ENCODE measurements around the gene PDIA5. TPM values are rescaled to one million over a fixed set of nuclear protein-coding genes. Genes with fewer than 3 reads are reported as not detected.
"Not testable (repeated sequence)": the region's sequence is repeated elsewhere in the genome, so short reads cannot be mapped to it uniquely, and the experiment has no call there.

The PDIA5 gene
- total RNA-seq, 1 donor from 2014 or later = 3.1 TPM

DNA sequence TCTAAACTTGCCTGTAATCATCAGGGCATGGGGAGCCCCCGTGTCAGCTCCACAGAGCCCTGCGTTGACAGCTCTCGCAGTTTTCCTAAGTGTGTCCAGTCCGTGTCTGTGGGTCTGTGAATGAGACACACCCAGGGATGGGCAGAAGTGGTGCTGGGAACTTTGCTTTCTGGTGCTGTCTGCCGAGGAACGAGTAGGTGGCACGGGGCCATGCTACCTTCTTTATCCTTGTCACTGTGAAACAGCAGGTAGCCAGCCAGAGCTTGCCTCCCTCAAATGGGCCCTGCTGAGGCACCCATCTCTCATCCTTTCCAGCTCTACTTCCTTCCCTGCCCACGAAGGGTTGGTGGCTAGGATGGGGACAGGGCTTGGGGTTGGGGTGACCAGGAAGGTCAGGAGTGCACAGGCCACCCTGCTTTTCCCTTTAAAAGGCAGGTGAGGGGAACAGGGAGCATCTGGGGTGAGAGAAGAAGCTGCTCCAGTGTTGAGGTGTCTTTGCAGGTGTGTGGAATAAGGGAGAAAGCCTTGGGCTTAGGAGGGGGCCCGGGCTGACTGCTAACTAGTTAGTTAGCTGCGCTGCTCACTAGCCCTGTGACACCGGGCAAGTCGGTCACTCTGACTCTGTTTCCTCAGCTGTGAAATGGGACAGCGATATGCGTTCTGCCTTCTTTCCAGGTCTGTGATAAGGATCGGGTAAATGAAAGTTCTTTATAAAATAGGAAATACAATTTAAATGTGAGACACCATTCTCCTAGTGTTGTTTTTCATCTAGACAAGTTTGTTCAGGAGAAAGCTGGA lies 27.9 kb downstream of the PDIA5 start:
- DNase-seq = no peak

DNA sequence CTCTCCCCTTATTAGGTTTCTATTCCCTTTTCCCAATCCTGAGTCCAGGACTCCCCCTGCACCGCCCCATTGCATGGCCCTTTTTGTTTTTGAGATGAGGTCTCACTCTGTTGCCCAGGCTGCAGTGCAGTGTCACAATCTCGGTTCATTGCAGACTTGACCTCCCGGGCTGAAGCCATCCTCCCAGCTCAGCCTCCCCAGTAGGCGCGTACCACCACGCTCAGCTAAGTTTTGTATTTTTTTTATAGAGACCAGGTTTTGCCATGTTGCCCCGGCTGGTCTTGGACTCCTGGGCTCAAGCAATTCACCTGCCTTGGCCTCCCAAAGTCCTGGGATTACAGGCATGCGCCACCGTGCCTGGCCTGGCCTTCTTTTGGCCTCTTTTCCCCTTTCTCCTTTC lies 29.3 kb downstream of the PDIA5 start:
- no peak for DNase-seq

DNA sequence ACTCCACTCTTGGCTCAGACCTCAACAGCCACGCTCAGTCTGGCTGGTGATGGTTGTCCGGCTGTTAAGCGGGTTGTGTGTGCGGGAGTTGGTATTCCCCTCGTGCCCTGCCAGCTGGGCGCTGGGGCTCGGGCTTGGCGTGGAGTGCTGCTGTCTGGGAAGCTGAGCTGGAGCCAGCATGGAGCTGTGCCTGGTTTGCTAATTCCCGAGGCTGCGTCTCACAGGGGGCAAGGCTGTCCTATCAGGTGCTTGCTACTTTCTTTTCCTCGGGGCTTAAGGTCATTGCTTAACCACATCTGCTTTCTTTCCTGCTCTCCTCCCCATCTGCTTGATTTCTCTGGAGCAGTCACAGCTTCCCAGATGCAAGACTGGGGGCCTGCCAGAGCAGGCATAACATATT lies 29.9 kb downstream of the PDIA5 start:
- DNase-seq = peak; percentile 37

DNA sequence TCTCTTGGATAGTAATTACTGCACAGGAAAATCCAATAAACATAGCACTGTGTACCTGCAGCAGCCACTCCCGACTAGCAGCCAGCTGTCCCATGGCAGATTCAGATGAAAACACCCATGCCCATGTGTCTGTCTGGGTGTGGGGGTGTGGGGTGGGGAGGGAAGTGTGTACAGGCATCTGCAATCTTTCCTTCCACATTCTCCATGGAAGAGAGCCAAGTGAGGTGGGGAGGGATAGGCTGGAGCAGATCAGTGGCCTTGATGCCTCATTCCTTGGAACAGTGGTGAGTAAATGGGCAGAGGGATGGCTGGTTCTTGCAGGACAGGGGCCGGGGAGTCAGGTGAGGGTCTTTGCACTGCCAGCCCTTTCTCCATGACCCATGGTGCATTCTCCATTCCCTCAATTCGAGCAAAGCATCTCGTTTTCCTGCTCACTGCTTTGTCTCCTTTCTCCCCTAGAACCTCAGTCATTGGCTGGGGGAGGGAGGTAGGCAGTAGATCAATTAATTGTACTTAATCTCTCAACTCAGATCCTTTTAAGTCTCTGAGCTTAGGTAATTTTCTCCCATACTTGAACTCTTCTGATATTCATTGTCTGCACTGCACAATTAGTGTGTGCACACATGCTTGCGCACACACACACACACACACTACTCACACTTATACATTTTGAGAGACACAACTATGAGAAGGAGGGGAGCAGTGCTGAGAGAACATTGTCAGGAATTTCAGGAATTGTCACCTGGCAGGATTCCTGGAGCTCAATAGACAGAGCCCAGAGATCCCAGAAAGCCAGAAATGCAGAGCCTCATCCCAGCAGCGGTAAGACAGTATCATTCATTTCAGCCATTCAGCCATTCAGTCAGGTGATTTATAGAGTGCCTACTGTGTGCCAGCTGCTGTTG lies 31.9 kb downstream of the PDIA5 start:
- DNase-seq = no peak

DNA sequence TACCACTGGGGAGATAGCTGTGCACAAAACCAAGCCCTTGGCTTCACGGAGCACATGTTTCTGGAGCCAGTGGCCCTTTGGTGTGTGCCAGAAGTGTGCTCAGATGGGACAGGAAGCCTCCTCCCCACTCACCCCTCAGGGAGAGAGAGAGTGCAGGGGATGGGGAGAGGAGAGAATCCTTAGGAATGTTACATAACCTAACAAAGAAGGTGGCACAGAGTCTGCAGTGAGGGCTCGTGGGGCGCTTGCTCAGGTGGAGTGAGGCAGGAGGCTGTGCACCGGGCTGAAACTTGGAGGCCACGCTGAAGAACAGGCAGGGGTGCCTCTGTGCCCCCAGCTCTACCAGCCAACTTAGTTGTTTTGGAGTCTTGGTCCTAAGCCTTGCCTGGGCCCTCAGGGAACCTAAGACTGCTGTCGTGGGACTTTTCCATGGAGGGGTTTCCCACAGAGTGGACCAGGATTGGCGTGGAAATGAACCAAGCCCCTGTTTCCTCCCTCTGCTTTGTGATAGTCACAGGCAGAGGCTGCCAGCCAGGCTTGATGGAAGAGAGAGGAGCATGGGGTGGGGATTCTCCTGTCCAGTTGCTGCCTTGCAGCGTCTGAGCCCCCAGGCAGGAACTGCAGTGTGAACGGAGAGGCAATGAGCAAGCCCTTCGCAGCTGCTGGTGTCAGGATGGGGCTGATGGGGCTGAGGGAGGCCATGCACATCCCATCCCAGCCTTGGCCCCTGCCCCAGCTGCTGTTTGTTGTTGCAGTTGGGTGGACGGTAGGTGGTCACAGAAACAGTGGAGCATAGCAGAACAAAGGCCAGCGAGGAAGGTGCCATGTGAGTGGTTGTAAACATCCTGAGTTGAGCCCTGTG lies 32.7 kb downstream of the PDIA5 start:
- no peak for DNase-seq

DNA sequence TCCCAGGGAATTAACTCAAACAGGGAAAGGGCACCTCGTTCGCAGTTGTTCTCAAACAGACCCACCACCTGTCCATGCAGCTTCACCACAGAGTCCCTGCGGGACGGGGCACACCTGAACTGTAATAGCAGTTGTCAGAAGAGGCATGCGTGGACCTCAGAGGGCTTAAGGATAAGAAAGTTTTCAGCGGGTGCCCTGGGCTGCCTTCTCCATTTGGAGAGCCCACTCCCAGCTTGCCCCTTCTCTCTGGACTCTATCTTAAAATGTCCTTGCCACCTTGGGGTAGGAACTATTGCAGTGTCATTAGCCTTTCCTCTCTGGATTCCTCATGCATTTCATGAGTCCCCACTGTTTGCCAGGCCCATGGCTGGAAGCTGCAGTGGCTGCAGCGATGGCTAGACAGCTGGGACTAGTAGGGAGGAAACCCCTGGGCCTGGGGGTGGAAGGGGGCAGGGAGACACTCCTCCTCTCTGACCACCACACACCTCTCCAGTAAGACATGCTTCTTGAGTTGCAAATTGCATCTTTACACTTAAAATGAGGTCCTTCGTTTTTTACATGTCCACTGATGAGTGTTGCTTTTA lies 33.5 kb downstream of the PDIA5 start:
- DNase-seq = no peak

DNA sequence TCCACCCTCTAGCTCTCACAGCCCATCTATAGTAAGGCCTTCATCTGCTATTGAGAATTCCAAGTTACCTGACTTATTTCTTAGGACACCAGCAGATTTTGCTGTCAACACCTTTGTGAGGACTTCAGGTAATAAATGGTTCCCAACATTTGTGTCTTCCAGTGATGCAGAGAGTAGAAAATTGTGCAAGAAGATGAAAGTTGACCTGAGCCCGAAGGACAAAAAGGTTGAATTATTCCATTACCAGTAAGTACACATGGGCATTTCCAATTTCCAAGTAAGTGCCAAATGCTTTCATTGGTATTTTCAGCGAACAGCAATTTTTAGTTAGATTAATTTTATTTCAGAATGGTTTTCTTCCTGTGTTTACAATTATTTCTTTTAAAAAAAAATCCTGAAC lies 35.4 kb downstream of the PDIA5 start:
- no peak for DNase-seq

DNA sequence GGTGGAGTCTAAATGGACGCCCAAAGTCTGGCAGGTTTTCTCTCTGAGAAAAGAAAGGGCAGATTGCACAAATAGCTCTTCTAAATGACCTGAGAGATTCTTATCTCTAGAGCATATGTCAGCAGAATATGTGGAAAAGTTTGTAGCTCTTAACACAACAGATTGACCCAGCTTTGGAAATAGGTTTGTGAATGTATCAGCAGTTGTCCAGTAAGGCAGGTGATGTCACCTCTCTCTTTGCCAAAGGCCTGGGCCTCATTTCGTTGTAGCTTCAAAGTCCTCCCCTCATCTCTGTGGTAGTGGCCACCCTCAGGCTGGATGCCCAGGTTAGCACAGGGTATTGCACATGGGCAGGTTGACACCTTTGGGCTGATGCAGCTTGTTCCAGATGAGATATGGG lies 36.0 kb downstream of the PDIA5 start:
- DNase-seq = no peak

DNA sequence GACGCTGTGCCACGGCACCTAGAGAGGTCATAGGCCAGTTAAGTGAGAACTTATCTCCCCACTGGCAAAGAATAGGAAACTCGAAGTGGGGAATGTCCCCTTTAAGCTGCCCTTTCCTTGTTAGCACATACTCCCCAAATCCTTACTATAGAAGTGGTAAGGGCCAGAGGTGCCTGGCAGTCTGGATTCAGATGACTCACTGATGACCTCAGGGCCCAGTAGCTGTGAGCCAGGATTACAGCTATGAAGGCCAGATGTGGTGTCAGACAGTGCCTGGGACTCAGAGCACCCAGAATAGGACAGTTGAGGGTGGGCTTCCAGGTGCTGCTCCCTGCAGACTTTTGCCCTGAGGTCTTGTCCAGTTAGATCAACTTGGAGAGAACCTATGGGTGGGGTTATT lies 37.7 kb downstream of the PDIA5 start:
- DNase-seq = no peak

DNA sequence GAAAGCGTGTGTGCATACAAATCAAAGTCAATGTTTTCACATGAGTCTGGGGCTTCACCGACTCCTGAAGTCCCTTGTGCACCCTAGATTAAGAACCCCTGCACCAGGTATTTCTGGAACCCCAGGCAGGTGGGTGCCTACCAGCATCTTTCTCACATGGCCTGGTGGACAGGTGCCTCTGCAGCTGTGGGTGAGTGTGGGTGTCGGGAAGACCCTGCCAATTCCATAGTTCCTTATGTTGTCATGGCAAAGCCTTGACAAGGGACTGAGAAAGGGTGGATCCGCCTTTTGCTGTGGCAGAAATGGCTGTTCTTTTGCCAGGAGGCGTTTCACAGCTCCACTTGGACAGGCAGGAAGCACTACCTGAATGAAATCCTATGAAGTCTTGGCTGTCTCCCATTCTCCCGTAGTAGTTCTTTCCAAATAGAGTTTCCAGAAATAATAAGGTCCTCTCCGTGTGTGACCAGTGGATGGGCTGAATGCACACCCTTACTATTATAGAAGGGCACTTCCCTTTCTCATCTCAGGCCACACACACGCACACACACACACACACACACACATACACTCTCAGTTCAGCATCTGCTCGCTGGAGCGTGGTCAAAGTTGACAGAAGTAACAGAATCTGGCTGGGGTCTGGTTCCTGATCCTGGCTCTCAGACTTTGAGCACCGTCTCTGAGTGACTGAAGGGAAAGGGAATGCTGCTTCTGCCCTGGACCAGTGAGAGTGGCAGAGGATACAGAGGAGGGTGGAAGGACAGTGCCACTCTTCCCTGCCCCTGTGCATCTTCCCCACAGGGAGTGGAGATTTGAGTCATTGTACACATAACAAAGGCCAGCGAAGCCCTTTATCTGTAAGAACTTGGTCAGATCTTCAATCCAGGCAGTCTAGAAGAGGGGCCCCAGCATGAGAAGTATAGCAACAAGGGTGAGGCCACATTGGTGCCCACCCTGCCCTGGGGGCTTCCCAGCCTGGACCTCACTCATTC lies 38.7 kb downstream of the PDIA5 start:
- DNase-seq = no peak

DNA sequence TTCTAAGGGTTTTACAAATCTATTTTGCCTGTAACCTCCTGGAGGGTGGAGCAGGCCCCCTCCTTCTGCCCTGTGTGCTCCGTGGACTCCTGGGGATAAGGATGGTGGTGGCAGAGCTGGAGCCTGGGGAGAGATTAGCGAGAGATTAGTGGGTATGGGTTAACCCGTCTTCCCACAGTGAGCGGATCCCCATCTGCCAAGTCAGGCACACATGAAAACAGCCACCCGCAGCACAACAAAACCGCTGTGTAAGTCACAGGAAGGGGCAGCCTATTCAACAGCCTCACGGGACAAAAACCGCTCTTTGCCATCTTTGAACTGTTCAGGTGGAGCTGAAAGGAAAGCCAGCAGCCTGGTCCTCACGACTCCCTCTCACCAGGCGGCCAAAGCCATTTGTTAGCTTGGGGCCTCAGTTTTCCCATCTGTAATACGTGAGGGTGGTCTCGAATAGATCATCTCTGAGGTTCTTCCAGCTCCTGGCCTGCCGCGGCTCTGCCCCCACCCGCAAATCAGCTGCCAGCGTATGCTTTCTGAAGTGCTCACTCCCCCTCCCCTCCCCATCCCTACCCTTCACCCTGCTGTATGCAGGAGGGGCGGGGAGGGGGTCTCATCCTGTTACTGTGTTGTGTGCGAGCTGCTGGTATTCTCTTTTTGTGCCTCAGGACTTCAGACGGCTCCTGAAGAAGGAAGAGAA lies 43.6 kb downstream of the PDIA5 start:
- DNase-seq = no peak

DNA sequence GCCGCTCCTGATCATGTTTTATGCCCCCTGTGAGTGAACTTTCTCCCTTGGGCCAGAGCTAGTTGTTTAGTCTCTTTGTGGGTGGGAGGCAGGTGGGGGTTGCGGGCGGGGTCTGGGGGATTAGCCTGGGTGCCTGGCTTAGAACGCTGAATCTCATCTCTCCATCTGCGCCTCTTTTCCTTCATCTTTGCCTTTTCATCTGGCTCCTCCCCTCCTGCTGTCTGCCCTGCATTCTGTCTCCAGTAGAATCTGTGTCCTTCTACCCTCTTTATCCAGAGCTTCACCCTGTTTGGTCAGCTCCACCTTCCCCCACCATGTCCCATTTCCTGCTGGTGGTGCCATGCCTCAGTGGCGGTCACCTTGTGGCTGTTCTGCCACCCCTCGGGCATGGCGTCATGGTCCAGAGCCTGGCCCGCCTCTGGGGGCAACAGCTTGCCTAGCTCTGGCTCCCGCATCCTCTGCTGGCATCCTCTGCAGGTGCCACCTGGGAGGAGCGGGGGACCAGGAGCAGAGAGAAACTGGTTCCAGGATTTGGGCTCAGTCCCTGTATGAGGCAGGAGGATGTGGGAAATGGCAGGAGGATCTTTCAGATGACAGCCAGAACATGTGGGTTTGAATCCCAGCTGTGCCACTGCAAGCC lies 44.3 kb downstream of the PDIA5 start:
- DNase-seq = no peak

DNA sequence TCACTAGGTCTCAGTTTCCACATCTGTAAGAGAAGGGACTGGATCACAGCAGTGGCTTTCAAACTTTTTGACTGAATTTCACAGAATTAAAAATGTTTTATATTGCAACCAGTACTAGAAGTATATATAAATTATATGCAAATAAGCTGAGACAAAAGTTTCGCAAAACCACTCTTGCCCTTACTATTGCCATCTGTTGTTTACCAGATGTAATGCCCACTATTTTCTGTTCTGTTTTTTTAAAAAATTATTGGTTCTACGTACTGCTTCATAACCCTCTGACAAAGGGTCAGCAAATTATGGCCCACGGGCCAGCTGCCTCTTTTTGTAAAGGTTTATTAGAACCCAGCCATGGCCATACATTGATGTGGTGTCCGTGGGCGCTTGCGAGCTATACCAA lies 44.8 kb downstream of the PDIA5 start:
- no peak for DNase-seq

DNA sequence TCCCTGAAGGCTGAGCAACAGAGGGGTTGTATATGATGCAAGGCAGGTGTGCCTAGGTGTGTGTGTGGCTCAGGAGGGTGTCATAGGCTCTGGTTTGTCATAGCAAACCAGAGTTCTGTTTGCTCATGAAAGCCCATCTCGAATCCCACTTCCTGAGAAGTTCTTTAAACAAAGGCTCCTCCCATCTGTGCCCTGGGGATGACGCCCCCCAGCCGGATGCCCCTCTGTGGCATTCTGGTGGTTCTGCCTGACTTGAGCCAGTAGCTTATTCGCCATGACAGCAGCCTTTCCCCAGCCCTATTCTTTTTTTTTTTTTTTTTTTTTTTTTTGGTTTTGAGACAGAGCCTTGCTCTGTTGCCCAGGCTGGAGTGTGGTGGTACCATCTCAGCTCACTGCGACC lies 45.4 kb downstream of the PDIA5 start:
- DNase-seq = no peak

DNA sequence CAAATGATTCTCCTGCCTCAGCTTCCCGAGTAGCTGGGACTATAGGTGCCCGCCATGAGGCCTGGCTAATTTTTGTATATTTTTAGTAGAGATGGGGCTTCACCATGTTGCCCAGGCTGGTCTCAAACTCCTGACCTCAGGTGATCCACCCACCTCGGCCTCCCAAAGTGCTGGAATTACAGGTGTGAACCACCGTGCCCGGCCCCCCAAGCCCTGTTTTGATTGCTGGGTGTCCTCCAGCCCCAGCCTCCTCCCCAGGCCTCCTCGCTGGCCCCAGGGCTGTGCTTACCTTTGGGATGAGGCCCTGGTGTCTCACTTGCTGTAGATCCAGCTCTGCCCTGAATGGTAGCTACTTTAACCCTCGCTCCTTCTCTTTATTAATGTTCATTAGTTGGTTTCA lies 45.8 kb downstream of the PDIA5 start:
- DNase-seq = not testable (repeated sequence)

DNA sequence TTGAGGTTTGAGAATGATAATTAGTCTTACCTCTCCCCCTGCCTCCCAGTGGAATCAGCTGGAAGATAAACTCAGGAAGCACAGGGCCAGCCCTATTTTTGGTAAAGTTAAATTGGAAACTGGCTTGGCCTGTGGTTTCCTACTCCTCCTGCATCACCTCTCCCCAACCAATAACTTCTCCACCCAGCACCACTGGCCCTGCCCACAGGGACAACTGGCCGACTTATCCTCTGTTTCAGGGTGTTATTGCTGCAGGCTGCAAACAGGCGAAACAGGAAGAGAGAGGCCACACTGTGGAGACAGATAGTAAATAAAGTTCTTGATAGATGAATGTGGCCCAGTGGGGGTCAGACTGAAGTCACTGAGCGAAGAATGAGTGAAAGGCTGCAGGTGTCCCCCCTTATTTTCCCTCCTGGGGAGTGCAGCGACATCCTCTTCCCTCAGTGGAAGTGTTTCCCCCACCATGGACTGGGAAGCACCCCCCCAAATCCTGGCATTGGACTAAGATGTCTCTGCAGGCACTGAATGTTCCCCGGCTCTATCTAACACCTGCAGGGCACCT lies 47.1 kb downstream of the PDIA5 start:
- no peak for DNase-seq

DNA sequence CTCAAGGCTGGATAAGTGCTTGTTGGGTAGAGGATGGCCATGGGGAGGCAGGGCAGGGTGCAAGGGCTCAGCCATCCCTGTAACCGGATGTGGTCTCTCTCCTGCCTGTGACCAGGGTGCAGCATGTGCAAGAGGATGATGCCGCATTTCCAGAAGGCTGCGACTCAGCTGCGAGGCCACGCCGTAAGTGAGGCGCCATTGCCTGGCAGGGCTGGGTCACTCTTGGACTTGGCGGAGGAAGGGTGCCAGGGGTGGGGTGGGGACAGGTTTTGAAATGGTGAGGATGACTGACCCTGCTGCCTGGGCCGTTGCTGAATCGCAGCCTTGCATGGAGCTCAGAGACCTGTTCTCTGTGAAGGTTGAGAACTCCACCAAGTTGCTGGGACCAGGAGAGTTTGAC lies 49.3 kb downstream of the PDIA5 start:
- no peak for DNase-seq

DNA sequence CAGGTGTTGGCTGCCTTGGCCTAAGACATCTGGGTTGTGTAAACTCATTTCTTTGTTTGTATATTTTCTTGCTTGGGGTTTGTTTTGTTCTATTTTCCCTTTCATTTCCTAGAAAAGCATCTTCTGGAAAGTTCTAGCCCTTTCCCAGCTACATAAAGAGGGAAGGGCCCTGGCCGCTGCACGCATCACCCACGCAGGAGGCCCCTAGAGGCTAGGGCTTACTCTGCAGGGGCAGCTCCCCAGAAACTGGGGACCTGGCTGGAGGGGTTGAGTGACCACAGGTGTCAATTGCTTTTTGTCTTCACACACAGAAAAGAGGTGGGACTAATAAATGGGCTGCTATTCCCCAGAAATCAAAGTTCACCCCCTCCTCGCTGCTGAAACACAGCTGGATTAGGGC lies 52.6 kb downstream of the PDIA5 start:
- no peak for DNase-seq

DNA sequence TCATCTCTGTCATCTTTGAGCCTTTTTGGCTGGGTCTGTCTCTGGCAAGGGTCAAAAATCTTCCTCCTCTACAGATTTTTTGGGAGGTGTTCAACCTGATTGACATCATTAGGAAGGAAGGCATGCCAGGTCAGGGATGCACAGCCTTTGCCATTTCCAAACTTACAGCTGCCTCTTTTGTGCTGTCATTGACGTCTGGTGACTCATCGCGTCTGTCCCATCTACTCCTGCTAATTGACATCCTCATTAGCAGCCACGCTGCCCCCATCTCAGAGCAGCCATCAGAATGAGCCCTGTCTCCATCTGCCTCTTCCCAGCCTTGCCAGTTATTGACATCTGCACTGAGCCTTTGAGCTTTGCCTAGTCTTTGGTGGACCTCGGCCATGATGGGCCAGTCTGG lies 53.0 kb downstream of the PDIA5 start:
- DNase-seq = no peak

DNA sequence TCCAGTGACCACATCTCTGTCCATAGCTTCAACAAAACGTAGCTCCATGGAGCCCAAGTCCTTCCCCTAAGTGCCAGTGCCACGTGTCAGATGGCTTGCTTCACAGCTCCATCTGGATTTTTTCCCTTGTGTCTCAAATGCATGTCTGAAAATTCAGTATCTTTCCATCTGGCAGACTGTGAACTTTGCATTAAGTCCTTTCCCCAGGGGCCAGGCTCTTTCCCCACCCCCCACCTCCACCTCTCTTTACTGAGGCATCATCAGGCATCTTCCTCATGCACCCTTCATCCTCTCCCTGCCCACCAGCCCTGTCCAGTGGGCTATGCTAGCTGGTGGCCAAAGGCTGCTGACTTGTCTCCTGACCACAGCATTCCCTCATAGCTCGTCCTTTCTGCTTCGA lies 53.7 kb downstream of the PDIA5 start:
- DNase-seq = no peak
